Neuronal stem cell (in vitro differentiated cells): ENCODE results near the gene ARHGAP1.
A peak's percentile ranks its signal among the peaks of the same experiment; 100 is the strongest.

Source experiments
- DNase-seq: peaks from one replicate; pipeline ENCODE4 v3.0.0-alpha.2; 2013; ENCODE audit warnings: low spot score
- H2AFZ ChIP-seq: one replicate; pipeline ENCODE4 v1.6.1; 2013; ENCODE audit warnings: mild to moderate bottlenecking, low read length, inconsistent platforms
- H2AK5ac ChIP-seq: 2 replicates; pipeline ENCODE4 v1.6.1; 2013; ENCODE audit warnings: low read depth, mild to moderate bottlenecking, inconsistent platforms, low read length, moderate library complexity, mixed read lengths
- H2BK120ac ChIP-seq: 2 replicates; pipeline ENCODE4 v1.6.1; 2013; ENCODE audit warnings: low read depth, mild to moderate bottlenecking, inconsistent platforms, low read length, moderate library complexity, mixed read lengths
- H2BK12ac ChIP-seq: one replicate; pipeline ENCODE4 v1.6.1; 2013; ENCODE audit warnings: low read length, inconsistent platforms
- H2BK15ac ChIP-seq: 2 replicates; pipeline ENCODE4 v1.6.1; 2013; ENCODE audit warnings: mild to moderate bottlenecking, low read length, inconsistent platforms, mixed read lengths
- H2BK5ac ChIP-seq: one replicate; pipeline ENCODE4 v1.6.1; 2013; ENCODE audit warnings: inconsistent platforms, mild to moderate bottlenecking, low read length, moderate library complexity
- H3K14ac ChIP-seq: one replicate; pipeline ENCODE4 v1.6.1; 2013; ENCODE audit warnings: low read length, inconsistent platforms
- H3K18ac ChIP-seq: 2 replicates; pipeline ENCODE4 v1.6.1; 2013; ENCODE audit warnings: low read length, inconsistent platforms
- H3K23ac ChIP-seq: 2 replicates; pipeline ENCODE4 v1.6.1; 2013; ENCODE audit warnings: low read depth, mild to moderate bottlenecking, mixed read lengths, low read length, inconsistent platforms; ENCODE audit not compliant: poor library complexity
- H3K27ac ChIP-seq: replicated peaks from 3 replicates; pipeline ENCODE4 v1.5.1; 2013; ENCODE audit warnings: low read length, inconsistent platforms
- H3K27me3 ChIP-seq, 3 experiments: 2 replicates each; pipeline ENCODE4 v1.6.1; 2013; ENCODE audit warnings: low read length in 3 of 3, mild to moderate bottlenecking in 2 of 3, inconsistent platforms in 1 of 3, low read depth in 1 of 3, mixed read lengths in 1 of 3, moderate library complexity in 1 of 3; ENCODE audit not compliant: control insufficient read depth in 3 of 3, insufficient read depth in 3 of 3
- H3K36me3 ChIP-seq, 2 donors: replicated peaks in 1 of 2; 2 replicates each; pipeline ENCODE4 v1.6.1; 2013; ENCODE audit warnings: low read length in 2 of 2; ENCODE audit not compliant: control insufficient read depth in 2 of 2, insufficient read depth in 2 of 2
- H3K4ac ChIP-seq: 2 replicates; pipeline ENCODE4 v1.6.1; 2013; ENCODE audit warnings: inconsistent platforms, mild to moderate bottlenecking, low read length, moderate library complexity
- H3K4me1 ChIP-seq, 2 donors: 1 replicate in 1 of 2; 2 replicates in 1 of 2; pipeline ENCODE4 v1.6.1; 2013; ENCODE audit warnings: low read length in 2 of 2, low read depth in 1 of 2; ENCODE audit not compliant: control insufficient read depth in 2 of 2, insufficient read depth in 1 of 2
- H3K4me2 ChIP-seq: one replicate; pipeline ENCODE4 v1.6.1; 2013; ENCODE audit warnings: mild to moderate bottlenecking, low read length, inconsistent platforms; ENCODE audit not compliant: insufficient read depth, poor library complexity, severe bottlenecking
- H3K4me3 ChIP-seq, 2 donors: 2 replicates each; pipeline ENCODE4 v1.5.1; 2013; ENCODE audit warnings: low read length in 2 of 2, mild to moderate bottlenecking in 2 of 2, inconsistent platforms in 1 of 2, moderate library complexity in 1 of 2
- H3K79me1 ChIP-seq: one replicate; pipeline ENCODE4 v1.6.1; 2013; ENCODE audit warnings: low read depth, mild to moderate bottlenecking, inconsistent platforms, low read length, moderate library complexity
- H3K9ac ChIP-seq: one replicate; pipeline ENCODE4 v1.6.1; 2013; ENCODE audit warnings: mild to moderate bottlenecking, low read depth, low read length, inconsistent platforms; ENCODE audit not compliant: poor library complexity
- H3K9me3 ChIP-seq, 2 donors: replicated peaks in 1 of 2; 2 replicates each; pipeline versions ENCODE3 to v1.6.1; 2013; ENCODE audit warnings: low read length in 2 of 2, mild to moderate bottlenecking in 2 of 2, inconsistent platforms in 1 of 2, low read depth in 1 of 2, mixed read lengths in 1 of 2, moderate library complexity in 1 of 2; ENCODE audit not compliant: control insufficient read depth in 2 of 2, insufficient read depth in 1 of 2
- H4K8ac ChIP-seq: one replicate; pipeline ENCODE4 v1.6.1; 2013; ENCODE audit warnings: low read depth, mild to moderate bottlenecking, inconsistent platforms, low read length, moderate library complexity
- H4K91ac ChIP-seq: one replicate; pipeline ENCODE4 v1.6.1; 2013; ENCODE audit warnings: low read length, low read depth, mild to moderate bottlenecking, inconsistent platforms; ENCODE audit not compliant: poor library complexity
- WGBS, 2 donors: extraction: QIAGEN DNeasy Blood & Tissue Kit; methylation state at CpG; one replicate each; pipeline ENCODE4 v1.1.7; 2013; ENCODE audit warnings: missing lambda C conversion rate in 2 of 2, mixed read lengths in 1 of 2; ENCODE audit not compliant: insufficient read length in 2 of 2, insufficient replicate concordance in 1 of 2; ENCODE audit errors: extremely low coverage in 2 of 2; 5-methylcytosine and 5-hydroxymethylcytosine counted together

ARHGAP1 gene

GRCh38 chr11:46726206-46726862, 25.9 kb upstream of the ARHGAP1 start:
- Histone ChIP-seq H3K27ac (no peak overlapping the region), H3K4me3 (no peak overlapping the region), H2BK12ac (no peak overlapping the region), H4K8ac (no peak overlapping the region), H2BK5ac (no peak overlapping the region), H3K23ac (no peak overlapping the region), H3K9ac (peak overlapping the region; percentile 44), H2AK5ac (no peak overlapping the region), H3K4me2 (no peak overlapping the region), H2BK15ac (peak overlapping the region; percentile 26), H3K4me1 (peaks cover 2 to 4% of the 10 kb centered on the region in 2 donors), H4K91ac (no peak overlapping the region), H3K79me1 (no peaks in the 10 kb centered on the region), H3K14ac (no peak overlapping the region), H3K18ac (no peak overlapping the region), H3K9me3 (peaks cover 0 to 4% of the 10 kb centered on the region in 2 donors), H3K36me3 (no peaks in the 10 kb centered on the region), H2AFZ (no peak overlapping the region), H3K27me3 (no peaks in the 10 kb centered on the region), H2BK120ac (no peak overlapping the region), H3K4ac (no peak overlapping the region)
- DNase-seq, result no peak
- WGBS, 2 donors, result no CpG with 5 or more reads among the region's 26 CpGs

- Histone ChIP-seq H3K4me3 (no peak overlapping the region), H3K79me1 (no peaks in the 10 kb centered on the region), H2AK5ac (peak overlapping the region; percentile 56), H3K4me2 (no peak overlapping the region), H3K4ac (no peak overlapping the region), H3K9ac (peak overlapping the region; percentile 55), H4K91ac (no peak overlapping the region), H3K23ac (peak overlapping the region; percentile 43), H3K36me3 (no peaks in the 10 kb centered on the region), H2AFZ (no peak overlapping the region), H3K14ac (peak overlapping the region; percentile 38), H2BK120ac (no peak overlapping the region), H3K4me1 (peaks cover 2 to 4% of the 10 kb centered on the region in 2 donors), H3K18ac (peak overlapping the region; percentile 48), H2BK15ac (peak overlapping the region; percentile 37), H3K9me3 (peaks cover 0 to 4% of the 10 kb centered on the region in 2 donors), H3K27ac (no peak overlapping the region), H2BK12ac (no peak overlapping the region), H4K8ac (no peak overlapping the region), H2BK5ac (no peak overlapping the region), H3K27me3 (no peaks in the 10 kb centered on the region)
- WGBS, 2 donors, result no CpG with 5 or more reads among the region's 19 CpGs
- DNase-seq, result no peak
These were observed 25.2 kb upstream of the ARHGAP1 start for GRCh38 chr11:46725338-46726205.

- Histone ChIP-seq H3K36me3 (no peaks in the 10 kb centered on the region), H3K4me1 (peaks cover 4 to 7% of the 10 kb centered on the region in 2 donors), H3K4me3 (peak overlapping the region in 1 of 2 donors; percentile 11), H2BK12ac (no peak overlapping the region), H4K8ac (no peak overlapping the region), H3K27me3 (no peaks in the 10 kb centered on the region), H2BK15ac (no peak overlapping the region), H3K4ac (no peak overlapping the region), H3K18ac (no peak overlapping the region), H3K14ac (no peak overlapping the region), H2BK120ac (no peak overlapping the region), H3K79me1 (no peaks in the 10 kb centered on the region), H2AK5ac (no peak overlapping the region), H3K4me2 (no peak overlapping the region), H2BK5ac (no peak overlapping the region), H3K23ac (no peak overlapping the region), H3K9ac (no peak overlapping the region), H2AFZ (peak overlapping the region; percentile 86), H4K91ac (no peak overlapping the region), H3K9me3 (peaks cover 0 to 4% of the 10 kb centered on the region in 2 donors), H3K27ac (no peak overlapping the region)
- no CpG with 5 or more reads among the region's 8 CpGs for WGBS, 2 donors
- no peak for DNase-seq
These were observed 23.7 kb upstream of the ARHGAP1 start for GRCh38 chr11:46724088-46724487.

- no peak overlapping the region for H2BK12ac ChIP-seq
- H3K23ac ChIP-seq, result no peak overlapping the region
- no CpG with 5 or more reads among the region's 8 CpGs for WGBS, 2 donors
These were observed 22.9 kb upstream of the ARHGAP1 start for GRCh38 chr11:46723359-46723680.

More at GRCh38 chr11:46723359-46723680, 22.9 kb upstream of the ARHGAP1 start:
- Histone ChIP-seq H3K4me3 (no peak overlapping the region), H3K9me3 (peaks cover 0 to 4% of the 10 kb centered on the region in 2 donors), H4K8ac (no peak overlapping the region), H3K4me1 (peaks cover 4 to 10% of the 10 kb centered on the region in 2 donors), H3K4me2 (no peak overlapping the region), H3K27me3 (no peaks in the 10 kb centered on the region), H3K9ac (no peak overlapping the region), H3K4ac (no peak overlapping the region), H3K27ac (no peak overlapping the region), H3K18ac (no peak overlapping the region), H2AFZ (no peak overlapping the region), H2BK120ac (no peak overlapping the region), H3K79me1 (no peaks in the 10 kb centered on the region), H2AK5ac (no peak overlapping the region), H3K14ac (peak overlapping the region; percentile 63), H2BK15ac (no peak overlapping the region), H2BK5ac (no peak overlapping the region), H3K36me3 (no peaks in the 10 kb centered on the region), H4K91ac (no peak overlapping the region)
- DNase-seq, result no peak
